IPS-18c (cell line): ENCODE results near the gene PPARA.

Experiments used
- H3K4me3 ChIP-seq: 2 replicates; pipeline ENCODE4 v1.7.0; 2013; ENCODE audit warnings: low read depth, mild to moderate bottlenecking, low read length, moderate library complexity; ENCODE audit not compliant: insufficient read depth
- H3K9me3 ChIP-seq: one replicate; pipeline ENCODE4 v1.6.1; 2013; ENCODE audit warnings: mild to moderate bottlenecking, low read length, moderate library complexity; ENCODE audit not compliant: control insufficient read depth, insufficient read depth

The PPARA gene

GRCh38 chr22:46280999-46281623, 130.8 kb downstream of the PPARA start:
- H3K4me3 ChIP-seq = no peak overlapping the region
- H3K9me3 ChIP-seq = no peaks in the 10 kb centered on the region

GRCh38 chr22:46281866-46282678, 131.7 kb downstream of the PPARA start:
- H3K4me3 ChIP-seq = no peak overlapping the region
- H3K9me3 ChIP-seq = no peaks in the 10 kb centered on the region

- Histone ChIP-seq H3K9me3 (no peaks in the 10 kb centered on the region), H3K4me3 (no peak overlapping the region)
These were observed 135.7 kb downstream of the PPARA start for GRCh38 chr22:46286006-46286405.

GRCh38 chr22:46286941-46287872, 136.9 kb downstream of the PPARA start:
- Histone ChIP-seq H3K4me3 (no peak overlapping the region), H3K9me3 (no peaks in the 10 kb centered on the region)

- Histone ChIP-seq H3K9me3 (no peaks in the 10 kb centered on the region), H3K4me3 (no peak overlapping the region)
These were observed 137.8 kb downstream of the PPARA start for GRCh38 chr22:46287873-46288751.

GRCh38 chr22:46288846-46289243, 138.5 kb downstream of the PPARA start:
- Histone ChIP-seq H3K4me3 (no peak overlapping the region), H3K9me3 (no peaks in the 10 kb centered on the region)

- Histone ChIP-seq H3K9me3 (no peaks in the 10 kb centered on the region), H3K4me3 (no peak overlapping the region)
These were observed 139.0 kb downstream of the PPARA start for GRCh38 chr22:46289244-46289891.

GRCh38 chr22:46290121-46290842, 140.0 kb downstream of the PPARA start:
- H3K9me3 ChIP-seq = no peaks in the 10 kb centered on the region
- no peak overlapping the region for H3K4me3 ChIP-seq

GRCh38 chr22:46290843-46291785, 140.8 kb downstream of the PPARA start:
- H3K4me3 ChIP-seq = no peak overlapping the region
- H3K9me3 ChIP-seq = no peaks in the 10 kb centered on the region

- H3K4me3 ChIP-seq = no peak overlapping the region
- H3K9me3 ChIP-seq = no peaks in the 10 kb centered on the region
These were observed 141.8 kb downstream of the PPARA start for GRCh38 chr22:46292173-46292572.

GRCh38 chr22:46292732-46293131, 142.4 kb downstream of the PPARA start:
- no peak overlapping the region for H3K4me3 ChIP-seq
- H3K9me3 ChIP-seq = no peaks in the 10 kb centered on the region
